ENCODE measurements around the gene ADIPOR2.
"Not testable (repeated sequence)": the region's sequence is repeated elsewhere in the genome, so short reads cannot be mapped to it uniquely, and the experiment has no call there.

The ADIPOR2 gene

GRCh38 chr12:1815108-1815507 is 124.2 kb downstream of the ADIPOR2 start:
- no peak for DNase-seq (ENCODE audit: low read depth)

GRCh38 chr12:1815814-1816729 is 125.2 kb downstream of the ADIPOR2 start:
- no peak for DNase-seq (ENCODE audit: low read depth)

GRCh38 chr12:1816730-1817348 is 126.0 kb downstream of the ADIPOR2 start:
- no peak for DNase-seq (ENCODE audit: low read depth)

GRCh38 chr12:1817928-1818327 is 127.1 kb downstream of the ADIPOR2 start:
- not testable (repeated sequence) for DNase-seq (ENCODE audit: low read depth)

- no peak for DNase-seq (ENCODE audit: low read depth)
Observed at GRCh38 chr12:1819050-1819449, 128.2 kb downstream of the ADIPOR2 start.

GRCh38 chr12:1819571-1819970 is 128.7 kb downstream of the ADIPOR2 start:
- no peak for DNase-seq (ENCODE audit: low read depth)

- DNase-seq (ENCODE audit: low read depth), result no peak
Observed at GRCh38 chr12:1820191-1820895, 129.5 kb downstream of the ADIPOR2 start, which contains the start of gene LRTM2. Gene LRTM2 (plus strand): TSS chr12:1820565. CDS start chr12:1828149, 7,584 bp downstream.

- no peak for DNase-seq (ENCODE audit: low read depth)
Observed at GRCh38 chr12:1820896-1821291, 130.0 kb downstream of the ADIPOR2 start.

GRCh38 chr12:1821805-1822204 is 130.9 kb downstream of the ADIPOR2 start:
- no peak for DNase-seq (ENCODE audit: low read depth)

- DNase-seq (ENCODE audit: low read depth), result no peak
Observed at GRCh38 chr12:1822699-1823098, 131.8 kb downstream of the ADIPOR2 start.

- DNase-seq (ENCODE audit: low read depth), result no peak
Observed at GRCh38 chr12:1823237-1823636, 132.4 kb downstream of the ADIPOR2 start.

GRCh38 chr12:1825382-1826102 is 134.7 kb downstream of the ADIPOR2 start:
- no peak for DNase-seq (ENCODE audit: low read depth)

- no peak for DNase-seq (ENCODE audit: low read depth)
Observed at GRCh38 chr12:1826401-1826800, 135.5 kb downstream of the ADIPOR2 start.

GRCh38 chr12:1826867-1827705 is 136.2 kb downstream of the ADIPOR2 start:
- DNase-seq (ENCODE audit: low read depth), result no peak

- DNase-seq (ENCODE audit: low read depth), result no peak
Observed at GRCh38 chr12:1827826-1828805, 137.2 kb downstream of the ADIPOR2 start.

- DNase-seq (ENCODE audit: low read depth), result no peak
Observed at GRCh38 chr12:1828856-1829255, 138.0 kb downstream of the ADIPOR2 start.

GRCh38 chr12:1829306-1829900 is 138.5 kb downstream of the ADIPOR2 start:
- no peak for DNase-seq (ENCODE audit: low read depth)

- DNase-seq (ENCODE audit: low read depth), result no peak
Observed at GRCh38 chr12:1830401-1830845, 139.6 kb downstream of the ADIPOR2 start.

Data from CMK (cell line).